Upper lobe of left lung (tissue), 4 donors: ENCODE results near the gene NRXN3.

Experiments
- CTCF ChIP-seq, 6 experiments: fragments of 450-650 bp in 4 of 6; fragments of 200-600 bp in 2 of 6; sonication (generic) in 2 of 6; IDR thresholded peaks; one replicate each; pipeline ENCODE4 v1.5.1; 2016 to 2019; ENCODE audit warnings: antibody characterized with exemption in 6 of 6
- EP300 ChIP-seq, 4 donors: sonication (generic); formaldehyde crosslinking; IDR thresholded peaks; one replicate each; pipeline ENCODE4 v1.5.1; 2017; ENCODE audit warnings: antibody characterized with exemption in 4 of 4, control low read depth in 2 of 4
- POLR2A ChIP-seq, 4 donors: fragments of 450-650 bp; IDR thresholded peaks; one replicate each; pipeline ENCODE4 v1.5.1; 2016 to 2017; ENCODE audit warnings: antibody characterized with exemption in 4 of 4, mild to moderate bottlenecking in 2 of 4
- POLR2AphosphoS5 ChIP-seq, 2 donors: sonication (generic); formaldehyde crosslinking; IDR thresholded peaks; one replicate each; pipeline ENCODE4 v1.5.1; 2017; ENCODE audit warnings: antibody characterized with exemption in 2 of 2

GRCh38 chr14:79557309-79557708 lies 1387.1 kb downstream of the NRXN3 start:
- TF ChIP-seq CTCF (IDR thresholded peaks at IDR 0.05) (no peak), POLR2A (IDR thresholded peaks at IDR 0.05) (no peak), EP300 (IDR thresholded peaks at IDR 0.05) (no peak), POLR2AphosphoS5 (IDR thresholded peaks at IDR 0.05) (no peak)
